Prostate gland (tissue), 2 donors: Measurements from ENCODE around the gene APBB1IP. TPM values are rescaled to one million over a fixed set of nuclear protein-coding genes. Genes with fewer than 3 reads are reported as not detected.

Experiments used
- DNase-seq: peaks from one replicate; pipeline ENCODE4 v3.0.0-alpha.2; 2019; ENCODE audit warnings: low spot score
- H3K27ac ChIP-seq, 2 donors: fragments of 200-600 bp; sonication (generic); 2 replicates each; pipeline ENCODE4 v1.5.1; 2017 to 2019
- H3K27me3 ChIP-seq: fragments of 200-600 bp; sonication (generic); replicated peaks from 2 replicates; pipeline ENCODE4 v1.5.1; 2019; ENCODE audit not compliant: insufficient read depth
- H3K36me3 ChIP-seq, 2 donors: fragments of 200-600 bp; sonication (generic); 1 replicate in 1 of 2; 2 replicates in 1 of 2; pipeline versions ENCODE4 v1.5.1 to v1.8.1; 2017 to 2019
- H3K4me1 ChIP-seq: fragments of 200-600 bp; sonication (generic); replicated peaks from 2 replicates; pipeline ENCODE4 v1.5.1; 2019
- H3K4me3 ChIP-seq, 2 donors: fragments of 200-600 bp; sonication (generic); 2 replicates each; pipeline ENCODE4 v1.5.1; 2017 to 2019
- H3K9me3 ChIP-seq: fragments of 200-600 bp; sonication (generic); 2 replicates; pipeline ENCODE4 v1.5.1; 2017
- CTCF ChIP-seq, 4 experiments: fragments of 200-600 bp in 2 of 4; fragments of 450-650 bp in 2 of 4; sonication (generic) in 2 of 4; IDR thresholded peaks; 1 replicate in 3 of 4; 2 replicates in 1 of 4; pipeline ENCODE4 v1.5.1; 2016 to 2019; ENCODE audit warnings: antibody characterized with exemption in 4 of 4, mild to moderate bottlenecking in 2 of 4, moderate library complexity in 2 of 4
- POLR2A ChIP-seq: fragments of 450-650 bp; IDR thresholded peaks from one replicate; pipeline ENCODE4 v1.6.1; 2016; ENCODE audit warnings: antibody characterized with exemption, mild to moderate bottlenecking
- POLR2AphosphoS5 ChIP-seq: sonication (generic); formaldehyde crosslinking; IDR thresholded peaks from one replicate; pipeline ENCODE4 v1.6.1; 2017; ENCODE audit warnings: antibody characterized with exemption
- WGBS: methylation state at CpG from one replicate; pipeline ENCODE4 v1.1.5; 2018; 5-methylcytosine and 5-hydroxymethylcytosine counted together
- intact Hi-C: fragments of 100-400 bp; cut with DNase I; formaldehyde crosslinking; loops from one replicate; pipeline ENCODE4 v1.14.2; 2022
- total RNA-seq, 2 donors: library from RNA; depleted of rRNA; stranded (reverse); fragments of >200 nt; gene quantifications; one replicate each; pipeline ENCODE4 v1.1.0, GENCODE V29; 2016

The APBB1IP gene
- total RNA-seq, 2 donors from 2014 or later: 1.3 to 3.1 TPM

- TF ChIP-seq POLR2AphosphoS5 (no peak), POLR2A (no peak), CTCF (IDR thresholded peaks at IDR 0.05) (no peak)
- H3K4me1 ChIP-seq: no peaks in the 10 kb centered on the region
- no peak for DNase-seq
- H3K9me3 ChIP-seq: no peaks in the 10 kb centered on the region
- 88% methylated on average over 5 of the region's 5 CpGs for WGBS
- no peak overlapping the region for H3K4me3 ChIP-seq
- H3K36me3 ChIP-seq: no peaks in the 10 kb centered on the region
- no peaks in the 10 kb centered on the region for H3K27me3 ChIP-seq
- intact Hi-C loops: no loop called here
- H3K27ac ChIP-seq: no peak overlapping the region
These were observed 29.2 kb upstream of the APBB1IP start for GRCh38 chr10:26408858-26409494.

- no peaks in the 10 kb centered on the region for H3K27me3 ChIP-seq
- DNase-seq: no peak
- no peaks in the 10 kb centered on the region for H3K36me3 ChIP-seq
- no peak for TF ChIP-seq POLR2A
- no peak overlapping the region for H3K27ac ChIP-seq
- no peak overlapping the region for H3K4me3 ChIP-seq
- H3K4me1 ChIP-seq: no peaks in the 10 kb centered on the region
- WGBS: 74% methylated on average over 6 of the region's 6 CpGs
- no peaks in the 10 kb centered on the region for H3K9me3 ChIP-seq
- intact Hi-C loops: no loop called here
These were observed 27.8 kb upstream of the APBB1IP start for GRCh38 chr10:26410356-26410755.

GRCh38 chr10:26412932-26413331 is 25.2 kb upstream of the APBB1IP start:
- Histone ChIP-seq H3K4me1 (no peaks in the 10 kb centered on the region), H3K27me3 (no peaks in the 10 kb centered on the region), H3K36me3 (no peaks in the 10 kb centered on the region), H3K4me3 (no peak overlapping the region), H3K9me3 (no peaks in the 10 kb centered on the region), H3K27ac (no peak overlapping the region)
- intact Hi-C loops: no loop called here
- WGBS: 48% methylated on average over 1 of the region's 1 CpG
- TF ChIP-seq POLR2A (no peak), POLR2AphosphoS5 (no peak), CTCF (IDR thresholded peaks at IDR 0.05) (no peak)
- no peak for DNase-seq

- Histone ChIP-seq H3K4me3 (no peak overlapping the region), H3K36me3 (no peaks in the 10 kb centered on the region), H3K27ac (no peak overlapping the region), H3K9me3 (no peaks in the 10 kb centered on the region), H3K27me3 (no peaks in the 10 kb centered on the region), H3K4me1 (no peaks in the 10 kb centered on the region)
- 72% methylated on average over 2 of the region's 2 CpGs for WGBS
- intact Hi-C loops: no loop called here
- TF ChIP-seq CTCF (IDR thresholded peaks at IDR 0.05) (no peak), POLR2A (no peak), POLR2AphosphoS5 (no peak)
- no peak for DNase-seq
These were observed 24.8 kb upstream of the APBB1IP start for GRCh38 chr10:26413375-26413774.

GRCh38 chr10:26417136-26417535 is 21.0 kb upstream of the APBB1IP start:
- DNase-seq: no peak
- WGBS: 64% methylated on average over 3 of the region's 3 CpGs
- no peaks in the 10 kb centered on the region for H3K27me3 ChIP-seq
- H3K9me3 ChIP-seq: no peaks in the 10 kb centered on the region
- intact Hi-C loops: no loop called here
- H3K36me3 ChIP-seq: no peaks in the 10 kb centered on the region
- TF ChIP-seq POLR2A: no peak
- H3K4me1 ChIP-seq: no peaks in the 10 kb centered on the region
- H3K27ac ChIP-seq: no peak overlapping the region
- H3K4me3 ChIP-seq: no peak overlapping the region

GRCh38 chr10:26422977-26423376 is 15.2 kb upstream of the APBB1IP start:
- intact Hi-C loops: no loop called here
- no peaks in the 10 kb centered on the region for H3K27me3 ChIP-seq
- 88% methylated on average over 3 of the region's 3 CpGs for WGBS
- no peak for DNase-seq
- H3K9me3 ChIP-seq: no peaks in the 10 kb centered on the region
- H3K36me3 ChIP-seq: no peaks in the 10 kb centered on the region
- no peaks in the 10 kb centered on the region for H3K4me1 ChIP-seq
- TF ChIP-seq POLR2AphosphoS5: no peak
- no peak for TF ChIP-seq CTCF (IDR thresholded peaks at IDR 0.05)
- no peak for TF ChIP-seq POLR2A
- no peak overlapping the region for H3K4me3 ChIP-seq
- no peak overlapping the region for H3K27ac ChIP-seq
